ENCODE results near the gene ZBTB43.

DNA sequence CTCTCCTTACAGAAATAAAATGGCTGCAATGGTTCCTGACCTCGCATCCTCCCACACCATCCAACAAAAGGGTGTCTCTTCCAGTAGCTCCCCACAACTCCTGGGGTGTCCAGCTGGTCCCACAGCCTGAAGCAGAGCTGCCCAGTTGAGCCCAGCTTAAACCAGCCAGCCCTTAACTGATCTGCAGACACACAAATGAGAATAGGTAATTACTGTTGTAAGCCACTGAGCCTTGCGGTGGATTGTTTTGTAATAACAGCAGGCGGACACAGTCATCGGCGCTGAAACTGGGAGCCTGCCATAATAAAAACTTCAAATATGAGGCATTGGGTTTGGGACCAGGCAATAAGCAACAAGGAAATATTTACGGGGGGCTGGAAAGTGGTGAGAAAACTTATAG lies 10.4 kb upstream of the ZBTB43 start:
- TF ChIP-seq, protein P1, sequence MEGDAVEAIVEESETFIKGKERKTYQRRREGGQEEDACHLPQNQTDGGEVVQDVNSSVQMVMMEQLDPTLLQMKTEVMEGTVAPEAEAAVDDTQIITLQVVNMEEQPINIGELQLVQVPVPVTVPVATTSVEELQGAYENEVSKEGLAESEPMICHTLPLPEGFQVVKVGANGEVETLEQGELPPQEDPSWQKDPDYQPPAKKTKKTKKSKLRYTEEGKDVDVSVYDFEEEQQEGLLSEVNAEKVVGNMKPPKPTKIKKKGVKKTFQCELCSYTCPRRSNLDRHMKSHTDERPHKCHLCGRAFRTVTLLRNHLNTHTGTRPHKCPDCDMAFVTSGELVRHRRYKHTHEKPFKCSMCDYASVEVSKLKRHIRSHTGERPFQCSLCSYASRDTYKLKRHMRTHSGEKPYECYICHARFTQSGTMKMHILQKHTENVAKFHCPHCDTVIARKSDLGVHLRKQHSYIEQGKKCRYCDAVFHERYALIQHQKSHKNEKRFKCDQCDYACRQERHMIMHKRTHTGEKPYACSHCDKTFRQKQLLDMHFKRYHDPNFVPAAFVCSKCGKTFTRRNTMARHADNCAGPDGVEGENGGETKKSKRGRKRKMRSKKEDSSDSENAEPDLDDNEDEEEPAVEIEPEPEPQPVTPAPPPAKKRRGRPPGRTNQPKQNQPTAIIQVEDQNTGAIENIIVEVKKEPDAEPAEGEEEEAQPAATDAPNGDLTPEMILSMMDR (IDR thresholded peaks at IDR 0.05) = no peak
- no peak for TF ChIP-seq ZFX (IDR thresholded peaks at IDR 0.05; ENCODE audit: borderline replicate concordance)
